GM12874 (cell line): ENCODE measurements around the gene SORL1.

Experiments used
- CTCF ChIP-seq: IDR thresholded peaks from 2 replicates; pipeline ENCODE4 v1.5.1; 2011; ENCODE audit warnings: low read depth, mild to moderate bottlenecking, control low read depth, low read length, moderate library complexity; ENCODE audit not compliant: insufficient read depth

The SORL1 gene

GRCh38 chr11:121482231-121483129 lies 30.4 kb downstream of the SORL1 start:
- TF ChIP-seq CTCF = no peak

GRCh38 chr11:121483805-121484480 lies 31.8 kb downstream of the SORL1 start:
- no peak for TF ChIP-seq CTCF

DNA sequence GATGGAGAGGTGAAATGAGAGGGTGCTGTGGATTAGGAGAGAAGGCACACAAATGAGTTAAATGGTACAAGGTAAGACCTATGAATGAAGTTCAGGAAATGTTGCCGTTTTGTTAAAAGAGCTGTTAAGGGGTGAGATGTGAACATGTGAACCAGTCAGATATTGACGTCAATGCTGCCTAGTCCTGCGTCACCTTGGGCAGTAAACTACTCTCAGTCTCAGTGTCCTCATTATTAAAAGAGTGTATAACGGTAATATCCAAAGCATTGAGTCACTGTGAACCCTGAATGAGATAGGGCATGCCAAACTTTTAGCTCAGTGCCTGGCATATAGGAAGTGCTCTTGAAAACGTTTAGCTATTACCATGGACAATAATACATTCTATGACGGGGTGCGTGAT lies 33.1 kb downstream of the SORL1 start:
- TF ChIP-seq CTCF = no peak

DNA sequence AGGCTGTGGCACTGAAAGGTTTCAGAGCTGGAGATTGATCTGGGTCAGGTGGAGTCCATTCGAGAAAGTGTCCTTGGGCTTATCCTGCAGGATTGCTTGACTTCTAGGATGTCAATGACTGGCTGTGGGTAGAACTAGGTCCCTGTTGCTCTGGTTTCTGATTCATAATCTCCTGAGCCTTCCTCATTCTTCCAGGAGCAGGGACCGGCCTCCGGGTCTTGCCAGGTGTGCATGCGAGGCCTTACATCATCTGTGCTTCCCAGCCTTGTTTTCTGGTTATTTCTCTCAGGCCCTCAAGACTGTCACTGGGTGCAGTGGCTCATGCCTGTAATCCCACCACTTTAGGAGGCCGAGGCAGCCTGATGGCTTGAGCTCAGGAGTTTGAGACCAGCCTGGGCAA lies 33.9 kb downstream of the SORL1 start:
- TF ChIP-seq CTCF = no peak

GRCh38 chr11:121487191-121487590 lies 35.1 kb downstream of the SORL1 start:
- no peak for TF ChIP-seq CTCF

DNA sequence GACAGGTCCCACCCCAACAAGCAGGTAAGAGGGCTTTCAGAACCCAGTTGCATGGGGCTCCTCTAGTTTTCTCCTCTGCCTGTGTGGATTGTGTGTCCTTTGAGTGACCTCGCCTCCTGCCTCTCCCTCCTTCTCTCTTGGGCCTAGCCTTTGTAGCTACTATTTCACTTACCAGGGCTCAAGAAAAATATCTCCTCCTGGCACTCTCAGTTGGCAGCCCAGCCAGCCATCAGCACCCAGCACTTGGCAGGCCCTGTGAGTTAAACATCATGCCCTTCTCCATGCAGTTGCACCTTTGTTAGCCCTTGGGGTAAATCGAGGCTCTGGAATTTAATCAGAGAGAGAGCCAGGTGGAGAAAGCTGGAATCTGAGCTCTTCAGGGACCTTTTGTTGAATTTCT lies 36.1 kb downstream of the SORL1 start:
- no peak for TF ChIP-seq CTCF

GRCh38 chr11:121488641-121489040 lies 36.5 kb downstream of the SORL1 start:
- no peak for TF ChIP-seq CTCF
